VCaP (cell line): ENCODE data around the gene AGO1.

Source experiments
- H3K27ac ChIP-seq: fragments of 450-650 bp; 2 replicates; pipeline ENCODE4 v1.5.1; 2017
- TF ChIP-seq, protein P1 (sequence below): fragments of 450-650 bp; conservative IDR thresholded peaks from 2 replicates; pipeline ENCODE4 v1.5.1; 2017; ENCODE audit warnings: mild to moderate bottlenecking, moderate library complexity

Gene AGO1

DNA sequence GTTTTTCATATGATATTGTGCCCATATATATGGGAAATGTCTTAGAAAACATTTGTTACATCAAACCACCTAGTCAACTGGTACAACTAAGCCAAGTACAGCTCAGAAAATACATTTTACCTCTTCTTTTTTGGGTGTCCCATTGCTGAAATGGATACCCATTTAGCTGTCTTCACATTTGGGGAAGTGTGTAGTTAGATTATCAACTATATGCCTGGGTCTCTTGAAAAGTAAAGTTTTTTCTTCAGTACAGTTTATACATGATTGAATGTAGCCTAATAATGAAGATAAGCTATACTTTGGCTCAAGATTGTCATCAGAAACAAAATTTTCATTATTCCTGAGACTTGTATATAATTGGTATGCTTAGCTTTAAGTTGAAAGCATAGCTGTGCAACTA is 49.9 kb downstream of the AGO1 start:
- no peak overlapping the region for H3K27ac ChIP-seq
- TF ChIP-seq, protein P1, sequence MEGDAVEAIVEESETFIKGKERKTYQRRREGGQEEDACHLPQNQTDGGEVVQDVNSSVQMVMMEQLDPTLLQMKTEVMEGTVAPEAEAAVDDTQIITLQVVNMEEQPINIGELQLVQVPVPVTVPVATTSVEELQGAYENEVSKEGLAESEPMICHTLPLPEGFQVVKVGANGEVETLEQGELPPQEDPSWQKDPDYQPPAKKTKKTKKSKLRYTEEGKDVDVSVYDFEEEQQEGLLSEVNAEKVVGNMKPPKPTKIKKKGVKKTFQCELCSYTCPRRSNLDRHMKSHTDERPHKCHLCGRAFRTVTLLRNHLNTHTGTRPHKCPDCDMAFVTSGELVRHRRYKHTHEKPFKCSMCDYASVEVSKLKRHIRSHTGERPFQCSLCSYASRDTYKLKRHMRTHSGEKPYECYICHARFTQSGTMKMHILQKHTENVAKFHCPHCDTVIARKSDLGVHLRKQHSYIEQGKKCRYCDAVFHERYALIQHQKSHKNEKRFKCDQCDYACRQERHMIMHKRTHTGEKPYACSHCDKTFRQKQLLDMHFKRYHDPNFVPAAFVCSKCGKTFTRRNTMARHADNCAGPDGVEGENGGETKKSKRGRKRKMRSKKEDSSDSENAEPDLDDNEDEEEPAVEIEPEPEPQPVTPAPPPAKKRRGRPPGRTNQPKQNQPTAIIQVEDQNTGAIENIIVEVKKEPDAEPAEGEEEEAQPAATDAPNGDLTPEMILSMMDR: no peak

DNA sequence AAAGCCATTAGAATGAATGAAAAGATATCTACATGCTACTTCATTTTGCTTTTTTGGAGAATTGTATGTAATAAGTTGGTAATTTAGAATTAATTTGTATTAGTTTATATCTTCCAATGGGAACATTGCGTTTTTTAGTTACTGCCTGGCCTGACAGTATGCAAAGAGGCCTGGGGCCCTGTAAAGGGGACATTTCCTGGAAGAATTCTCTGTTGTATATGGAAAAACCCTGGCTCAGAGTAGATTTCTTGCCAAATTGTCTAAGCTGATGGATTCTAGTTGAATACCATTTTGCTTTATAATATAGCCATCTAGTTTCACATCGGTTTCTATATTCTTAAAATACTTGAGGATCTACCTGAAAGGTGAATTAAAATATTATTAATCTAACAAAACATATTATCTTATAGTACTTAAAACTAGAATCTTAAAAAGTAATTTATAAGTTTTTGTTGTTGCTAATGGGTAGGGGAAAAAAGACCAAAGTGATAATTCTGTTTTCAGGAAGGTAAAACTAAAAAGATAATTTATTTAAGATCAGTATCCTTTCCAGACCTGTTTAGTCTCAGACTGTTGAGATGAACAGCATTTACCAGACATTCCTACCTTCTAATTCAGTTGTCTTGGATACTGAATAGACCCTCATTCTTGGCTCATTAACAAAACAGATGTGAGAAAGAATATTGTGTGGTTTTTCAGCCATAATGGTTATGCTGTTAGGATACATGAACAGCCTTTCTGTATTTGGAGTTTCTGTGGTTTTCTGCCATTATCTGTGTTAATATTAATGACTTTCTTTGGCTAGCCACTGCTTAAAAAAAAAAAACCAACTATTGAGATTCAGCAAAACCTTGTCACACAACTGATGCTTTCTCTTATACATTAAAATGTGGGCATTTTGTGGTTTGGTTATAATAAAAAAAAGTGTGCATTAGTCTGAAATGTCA is 52.7 kb downstream of the AGO1 start:
- no peak overlapping the region for H3K27ac ChIP-seq
- TF ChIP-seq, protein P1: no peak

DNA sequence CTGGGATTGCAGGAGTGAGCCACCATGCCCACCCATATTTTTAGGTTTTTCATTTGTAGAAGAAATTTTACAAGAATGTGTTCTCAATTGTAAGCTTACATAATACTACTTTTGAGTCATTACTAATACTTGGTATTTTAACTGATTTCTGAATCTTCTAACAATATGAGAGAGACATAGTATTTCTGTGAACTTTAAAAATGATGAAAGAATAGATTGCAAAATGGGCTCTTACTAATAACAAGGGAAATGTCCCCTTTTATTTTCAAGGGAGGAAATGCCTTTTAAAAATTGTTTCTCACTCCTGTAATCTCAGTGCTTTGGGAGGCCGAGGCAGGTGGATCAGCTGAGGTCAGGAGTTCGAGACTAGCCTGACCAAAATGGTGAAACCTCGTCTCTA is 53.8 kb downstream of the AGO1 start:
- H3K27ac ChIP-seq: no peak overlapping the region
- TF ChIP-seq, protein P1: no peak

DNA sequence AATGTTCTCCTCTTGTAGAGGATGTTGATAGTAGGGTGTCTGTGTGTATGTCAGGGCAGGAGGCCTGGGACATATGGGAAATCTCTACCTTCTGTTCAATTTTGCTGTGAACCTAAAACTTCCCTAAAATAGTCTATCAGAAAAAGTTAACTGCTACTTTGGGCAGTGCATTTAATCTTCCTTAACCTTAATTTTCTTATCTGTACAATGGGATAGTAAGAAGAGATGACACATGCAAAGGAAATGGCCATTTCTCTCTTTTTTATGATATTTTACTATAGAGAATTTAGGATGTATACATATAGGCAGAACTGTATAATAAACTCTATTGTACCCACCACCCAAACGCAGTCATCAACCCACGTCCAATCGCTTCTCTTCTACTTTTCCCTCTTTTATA is 56.5 kb downstream of the AGO1 start:
- TF ChIP-seq, protein P1: no peak
- no peak overlapping the region for H3K27ac ChIP-seq

DNA sequence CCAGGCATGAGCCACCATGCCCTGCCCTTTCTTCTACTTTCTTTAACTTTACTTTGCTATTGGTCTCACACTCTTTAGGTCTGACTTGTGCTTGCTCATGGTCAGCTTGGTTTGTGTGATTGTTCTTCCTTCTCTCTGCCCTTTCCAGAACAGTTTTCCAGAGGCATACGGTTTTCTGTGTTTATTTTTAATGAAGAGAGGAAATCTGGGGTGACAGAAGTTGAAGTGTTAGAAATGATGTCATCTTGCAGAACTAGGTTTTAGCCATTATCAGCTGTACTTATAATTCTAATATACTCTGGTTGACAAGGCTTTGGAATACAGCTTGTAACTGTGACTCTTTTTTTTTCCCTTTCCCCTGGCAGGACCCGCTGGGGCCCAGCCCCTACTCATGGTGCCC is 62.3 kb downstream of the AGO1 start:
- TF ChIP-seq, protein P1: no peak
- no peak overlapping the region for H3K27ac ChIP-seq

DNA sequence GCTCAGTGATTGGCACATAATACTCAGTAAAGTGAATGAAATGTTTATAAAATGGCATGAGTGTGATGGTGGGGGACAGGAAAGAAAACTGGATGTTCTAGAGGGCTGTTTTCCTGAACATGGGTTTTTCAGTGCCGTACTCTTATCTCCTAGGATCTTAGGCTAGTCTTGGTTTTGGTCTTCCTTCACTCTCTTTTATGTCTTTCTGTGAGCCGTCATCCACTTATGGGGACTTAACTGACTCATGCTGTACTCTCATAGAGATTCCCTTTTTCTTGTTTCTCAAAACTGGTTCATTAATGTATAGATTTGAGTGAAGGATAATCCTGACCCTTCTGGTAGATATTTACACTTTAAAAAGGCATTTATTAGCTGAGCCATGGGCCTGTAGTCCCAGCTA is 64.5 kb downstream of the AGO1 start:
- TF ChIP-seq, protein P1: no peak
- no peak overlapping the region for H3K27ac ChIP-seq

DNA sequence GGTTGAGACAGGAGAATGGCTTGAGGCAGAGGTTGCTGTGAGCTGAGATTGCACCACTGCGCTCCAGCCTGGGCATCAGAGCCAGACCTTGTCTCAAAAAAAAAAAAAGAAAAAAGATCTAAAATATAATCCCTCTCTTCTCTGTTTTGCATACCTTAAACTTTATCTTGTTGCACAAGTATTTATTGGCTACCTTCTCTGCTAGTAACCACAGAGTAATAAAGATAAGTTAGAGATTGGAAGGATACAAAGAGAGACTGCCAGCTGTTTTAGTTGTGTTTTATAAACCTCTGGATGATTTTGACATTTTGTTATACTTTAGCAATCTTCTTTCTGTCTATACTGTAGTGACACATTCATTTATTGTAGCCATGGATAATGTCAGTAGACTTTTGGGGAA is 75.5 kb downstream of the AGO1 start:
- TF ChIP-seq, protein P1: no peak
- peak overlapping the region; percentile 20; the same call in 1 of the 2 replicates for H3K27ac ChIP-seq
